Measurements from ENCODE around the gene DDX39B. TPM values are rescaled to one million over a fixed set of nuclear protein-coding genes. Genes with fewer than 3 reads are reported as not detected.

DDX39B gene
- total RNA-seq, 4 donors from 2014 or later = 254 to 449 (median 281) TPM

GRCh38 chr6:31541059-31541657 lies 645 bp downstream of the DDX39B start:
- DNase-seq (ENCODE audit: low spot score in 2 of 2) = peak in 1 of 2 donors; percentile 73
- WGBS = under 1% methylated on average over 21 of the region's 21 CpGs
- H3K4me1 ChIP-seq = peaks cover 45% of the 10 kb centered on the region
- H3K27me3 ChIP-seq = no peaks in the 10 kb centered on the region
- H3K27ac ChIP-seq = peak overlapping the region; percentile 93
- no peak for TF ChIP-seq EP300 (IDR thresholded peaks at IDR 0.05)
- H3K9me3 ChIP-seq = no peaks in the 10 kb centered on the region
- peaks cover 40% of the 10 kb centered on the region for H3K36me3 ChIP-seq
- peak overlapping the region; percentile 72 for H3K4me3 ChIP-seq

GRCh38 chr6:31540640-31541039 lies 1.2 kb downstream of the DDX39B start:
- TF ChIP-seq EP300 (IDR thresholded peaks at IDR 0.05) (no peak), POLR2AphosphoS5 (IDR thresholded peaks at IDR 0.05) (no peak), POLR2A (IDR thresholded peaks at IDR 0.05) (no peak)
- TF ChIP-seq, protein P1, sequence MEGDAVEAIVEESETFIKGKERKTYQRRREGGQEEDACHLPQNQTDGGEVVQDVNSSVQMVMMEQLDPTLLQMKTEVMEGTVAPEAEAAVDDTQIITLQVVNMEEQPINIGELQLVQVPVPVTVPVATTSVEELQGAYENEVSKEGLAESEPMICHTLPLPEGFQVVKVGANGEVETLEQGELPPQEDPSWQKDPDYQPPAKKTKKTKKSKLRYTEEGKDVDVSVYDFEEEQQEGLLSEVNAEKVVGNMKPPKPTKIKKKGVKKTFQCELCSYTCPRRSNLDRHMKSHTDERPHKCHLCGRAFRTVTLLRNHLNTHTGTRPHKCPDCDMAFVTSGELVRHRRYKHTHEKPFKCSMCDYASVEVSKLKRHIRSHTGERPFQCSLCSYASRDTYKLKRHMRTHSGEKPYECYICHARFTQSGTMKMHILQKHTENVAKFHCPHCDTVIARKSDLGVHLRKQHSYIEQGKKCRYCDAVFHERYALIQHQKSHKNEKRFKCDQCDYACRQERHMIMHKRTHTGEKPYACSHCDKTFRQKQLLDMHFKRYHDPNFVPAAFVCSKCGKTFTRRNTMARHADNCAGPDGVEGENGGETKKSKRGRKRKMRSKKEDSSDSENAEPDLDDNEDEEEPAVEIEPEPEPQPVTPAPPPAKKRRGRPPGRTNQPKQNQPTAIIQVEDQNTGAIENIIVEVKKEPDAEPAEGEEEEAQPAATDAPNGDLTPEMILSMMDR (IDR thresholded peaks at IDR 0.05) = no peak
- WGBS = 9% methylated on average over 4 of the region's 4 CpGs
- H3K36me3 ChIP-seq = peaks cover 45% of the 10 kb centered on the region
- no peaks in the 10 kb centered on the region for H3K27me3 ChIP-seq
- peaks cover 44% of the 10 kb centered on the region for H3K4me1 ChIP-seq
- no peaks in the 10 kb centered on the region for H3K9me3 ChIP-seq
- no peak for DNase-seq (ENCODE audit: low spot score in 2 of 2)
- peak overlapping the region; percentile 93 for H3K27ac ChIP-seq
- H3K4me3 ChIP-seq = peak overlapping the region; percentile 72

- no peak overlapping the region for H3K27ac ChIP-seq
- WGBS = 54% methylated on average over 6 of the region's 6 CpGs
These were observed 2.9 kb downstream of the DDX39B start for GRCh38 chr6:31538805-31539400.

GRCh38 chr6:31535538-31536324 lies 6.1 kb downstream of the DDX39B start:
- Histone ChIP-seq H3K9me3 (no peaks in the 10 kb centered on the region), H3K4me1 (peaks cover 30% of the 10 kb centered on the region), H3K4me3 (no peak overlapping the region), H3K27ac (no peak overlapping the region), H3K36me3 (peaks cover 94% of the 10 kb centered on the region), H3K27me3 (no peaks in the 10 kb centered on the region)
- 63% methylated on average over 2 of the region's 2 CpGs for whole genome bisulfite sequencing
- DNase-seq (ENCODE audit: low spot score in 2 of 2) = no peak
- no peak for TF ChIP-seq POLR2AphosphoS5 (IDR thresholded peaks at IDR 0.05)
- TF ChIP-seq POLR2A (IDR thresholded peaks at IDR 0.05) = no peak
- TF ChIP-seq, protein P1 (IDR thresholded peaks at IDR 0.05) = no peak
- TF ChIP-seq EP300 (IDR thresholded peaks at IDR 0.05) = no peak

More at GRCh38 chr6:31538805-31539400, 2.9 kb downstream of the DDX39B start:
- TF ChIP-seq EP300 (IDR thresholded peaks at IDR 0.05) (no peak), POLR2A (IDR thresholded peaks at IDR 0.05) (no peak), POLR2AphosphoS5 (IDR thresholded peaks at IDR 0.05) (no peak)
- TF ChIP-seq, protein P1 (IDR thresholded peaks at IDR 0.05) = no peak
- H3K4me3 ChIP-seq = peak overlapping the region; percentile 72
- DNase-seq (ENCODE audit: low spot score in 2 of 2) = no peak
- no peaks in the 10 kb centered on the region for H3K27me3 ChIP-seq
- H3K9me3 ChIP-seq = no peaks in the 10 kb centered on the region
- peaks cover 44% of the 10 kb centered on the region for H3K4me1 ChIP-seq
- peaks cover 63% of the 10 kb centered on the region for H3K36me3 ChIP-seq

- Histone ChIP-seq H3K27me3 (no peaks in the 10 kb centered on the region), H3K9me3 (no peaks in the 10 kb centered on the region), H3K27ac (no peak overlapping the region), H3K4me3 (no peak overlapping the region), H3K4me1 (peaks cover 18% of the 10 kb centered on the region), H3K36me3 (peaks cover 100% of the 10 kb centered on the region)
- DNase-seq (ENCODE audit: low spot score in 2 of 2) = no peak
- TF ChIP-seq POLR2AphosphoS5 (IDR thresholded peaks at IDR 0.05) (no peak), EP300 (IDR thresholded peaks at IDR 0.05) (no peak), POLR2A (IDR thresholded peaks at IDR 0.05) (no peak)
- TF ChIP-seq, protein P1 (IDR thresholded peaks at IDR 0.05) = no peak
- WGBS = 88% methylated on average over 24 of the region's 24 CpGs
These were observed 7.2 kb downstream of the DDX39B start for GRCh38 chr6:31534521-31535040.

All from suprapubic skin (tissue), 4 donors.